ENCODE measurements around the gene TNIK.

DNA sequence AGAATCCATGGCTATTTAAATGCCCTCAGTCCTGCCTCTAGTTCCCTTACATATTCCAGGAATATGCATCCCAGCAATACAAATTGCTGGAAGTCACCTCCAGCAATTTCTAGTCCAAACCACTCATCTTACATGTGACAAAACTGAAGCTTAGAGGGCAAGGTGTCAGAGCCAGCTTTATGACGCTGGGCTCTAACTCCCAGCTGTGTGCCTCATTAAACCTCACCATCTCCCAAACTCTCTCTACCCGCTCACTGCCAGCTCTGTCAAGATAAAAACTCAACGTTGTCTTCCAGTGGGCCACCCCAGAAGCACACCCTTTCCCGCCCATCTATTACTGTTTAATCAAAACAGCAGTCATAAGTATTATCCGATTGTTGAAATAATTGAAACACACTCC, 7.9 kb downstream of the TNIK start:
- TF ChIP-seq, protein P1, sequence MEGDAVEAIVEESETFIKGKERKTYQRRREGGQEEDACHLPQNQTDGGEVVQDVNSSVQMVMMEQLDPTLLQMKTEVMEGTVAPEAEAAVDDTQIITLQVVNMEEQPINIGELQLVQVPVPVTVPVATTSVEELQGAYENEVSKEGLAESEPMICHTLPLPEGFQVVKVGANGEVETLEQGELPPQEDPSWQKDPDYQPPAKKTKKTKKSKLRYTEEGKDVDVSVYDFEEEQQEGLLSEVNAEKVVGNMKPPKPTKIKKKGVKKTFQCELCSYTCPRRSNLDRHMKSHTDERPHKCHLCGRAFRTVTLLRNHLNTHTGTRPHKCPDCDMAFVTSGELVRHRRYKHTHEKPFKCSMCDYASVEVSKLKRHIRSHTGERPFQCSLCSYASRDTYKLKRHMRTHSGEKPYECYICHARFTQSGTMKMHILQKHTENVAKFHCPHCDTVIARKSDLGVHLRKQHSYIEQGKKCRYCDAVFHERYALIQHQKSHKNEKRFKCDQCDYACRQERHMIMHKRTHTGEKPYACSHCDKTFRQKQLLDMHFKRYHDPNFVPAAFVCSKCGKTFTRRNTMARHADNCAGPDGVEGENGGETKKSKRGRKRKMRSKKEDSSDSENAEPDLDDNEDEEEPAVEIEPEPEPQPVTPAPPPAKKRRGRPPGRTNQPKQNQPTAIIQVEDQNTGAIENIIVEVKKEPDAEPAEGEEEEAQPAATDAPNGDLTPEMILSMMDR (IDR thresholded peaks at IDR 0.05; ENCODE audit: low read length), result no peak
- no peak for TF ChIP-seq EZH2 (IDR thresholded peaks at IDR 0.05; ENCODE audit: borderline replicate concordance, low read length)

Measured in OCI-LY1 (cell line).